H1 (cell line): ENCODE data around the gene FHIP2A.

Experiments used
- ASH2L ChIP-seq: fragments of 200-600, 300-600 bp; sonication (generic); IDR thresholded peaks from one replicate; pipeline ENCODE4 v1.7.1; 2017; ENCODE audit warnings: low read length
- CTCF ChIP-seq, 3 experiments: IDR thresholded peaks; 1 replicate in 2 of 3; 2 replicates in 1 of 3; pipeline versions ENCODE4 v1.5.1 to v1.6.1; 2011; ENCODE audit warnings: low read length in 3 of 3, mild to moderate bottlenecking in 3 of 3, inconsistent platforms in 2 of 3, low read depth in 1 of 3, moderate library complexity in 1 of 3; ENCODE audit not compliant: insufficient read depth in 1 of 3; ENCODE audit errors: control extremely low read depth in 1 of 3
- EP300 ChIP-seq, 2 experiments: IDR thresholded peaks; 1 replicate in 1 of 2; 2 replicates in 1 of 2; pipeline ENCODE4 v1.6.1; 2011 to 2012; ENCODE audit warnings: low read depth in 2 of 2, low read length in 2 of 2, mild to moderate bottlenecking in 2 of 2, borderline replicate concordance in 1 of 2, inconsistent platforms in 1 of 2, moderate library complexity in 1 of 2
- EZH2 ChIP-seq: fragments of 200-600 bp; sonication (generic); IDR thresholded peaks from 2 replicates; pipeline ENCODE4 v1.7.1; 2012; ENCODE audit warnings: low read depth, mild to moderate bottlenecking, moderate library complexity, low read length, inconsistent platforms; ENCODE audit not compliant: severe bottlenecking
- GABPA ChIP-seq: IDR thresholded peaks from 2 replicates; pipeline ENCODE4 v1.6.1; 2011; ENCODE audit warnings: mild to moderate bottlenecking, low read length, moderate library complexity, borderline replicate concordance; ENCODE audit not compliant: insufficient read depth
- HDAC6 ChIP-seq: IDR thresholded peaks from one replicate; pipeline ENCODE4 v1.7.1; 2012; ENCODE audit warnings: low read depth, mild to moderate bottlenecking, inconsistent platforms, low read length, moderate library complexity
- POLR2A ChIP-seq, 2 experiments: IDR thresholded peaks; 1 replicate in 1 of 2; 2 replicates in 1 of 2; pipeline ENCODE4 v1.6.1; 2011; ENCODE audit warnings: low read depth in 2 of 2, low read length in 2 of 2, mild to moderate bottlenecking in 2 of 2; ENCODE audit errors: control extremely low read depth in 1 of 2
- RFX5 ChIP-seq: IDR thresholded peaks from 2 replicates; pipeline ENCODE4 v1.6.1; 2011; ENCODE audit warnings: low read depth, low read length, improper control_type of control experiment, borderline replicate concordance
- TAF1 ChIP-seq: IDR thresholded peaks from 2 replicates; pipeline ENCODE4 v1.6.1; 2011; ENCODE audit warnings: mild to moderate bottlenecking, low read depth, low read length
- TEAD4 ChIP-seq: IDR thresholded peaks from 2 replicates; pipeline ENCODE4 v1.6.1; 2012; ENCODE audit warnings: low read depth, low read length, inconsistent platforms, mixed read lengths

- no peak for TF ChIP-seq HDAC6
- TF ChIP-seq CTCF (IDR thresholded peaks at IDR 0.05; ENCODE audit: control extremely low read depth in 1 of 3, insufficient read depth in 1 of 3, low read depth in 1 of 3, low read length in 3 of 3): no peak
- TF ChIP-seq EZH2: no peak
- TF ChIP-seq GABPA: no peak
- TF ChIP-seq ASH2L: no peak
- TF ChIP-seq POLR2A (IDR thresholded peaks at IDR 0.05; ENCODE audit: control extremely low read depth in 1 of 2, low read depth in 2 of 2, low read length in 2 of 2): no peak
- no peak for TF ChIP-seq RFX5
- TF ChIP-seq TAF1: no peak
- no peak for TF ChIP-seq TEAD4
- TF ChIP-seq EP300 (IDR thresholded peaks at IDR 0.05; ENCODE audit: borderline replicate concordance in 1 of 2, low read depth in 2 of 2, low read length in 2 of 2): no peak
These were observed 44.2 kb upstream of the FHIP2A start for GRCh38 chr10:114777415-114777814.
